KMS-11 (cell line): ENCODE data around the gene TBX5.

Experiments used
- H2AFZ ChIP-seq: fragments of 200-600 bp; sonication (generic); 2 replicates; pipeline ENCODE4 v1.6.1; 2016; ENCODE audit warnings: antibody characterized with exemption, mixed run types, low read depth
- H3K27ac ChIP-seq: fragments of 200-600 bp; sonication (generic); 2 replicates; pipeline ENCODE4 v1.6.1; 2016; ENCODE audit warnings: mild to moderate bottlenecking, mixed run types
- H3K27me3 ChIP-seq: fragments of 200-600 bp; sonication (generic); 2 replicates; pipeline ENCODE4 v1.6.1; 2017; ENCODE audit warnings: mild to moderate bottlenecking, low read depth, mixed run types, moderate library complexity; ENCODE audit not compliant: insufficient read depth
- H3K36me3 ChIP-seq: fragments of 200-600 bp; sonication (generic); 2 replicates; pipeline ENCODE4 v1.6.1; 2017; ENCODE audit warnings: mild to moderate bottlenecking, mixed run types; ENCODE audit not compliant: insufficient read depth
- H3K4me1 ChIP-seq: fragments of 200-600 bp; sonication (generic); 2 replicates; pipeline ENCODE4 v1.6.1; 2016; ENCODE audit warnings: mild to moderate bottlenecking, low read depth, mixed run types; ENCODE audit not compliant: poor library complexity, severe bottlenecking
- H3K4me2 ChIP-seq: fragments of 200-600 bp; sonication (generic); 2 replicates; pipeline ENCODE4 v1.7.0; 2016; ENCODE audit warnings: mild to moderate bottlenecking, mixed run types
- H3K4me3 ChIP-seq: fragments of 200-600 bp; sonication (generic); IDR thresholded peaks from 2 replicates; pipeline ENCODE4 v1.6.1; 2017; ENCODE audit warnings: low read depth, low read length, mixed read lengths; ENCODE audit not compliant: insufficient read depth
- H3K79me2 ChIP-seq: fragments of 200-600 bp; sonication (generic); 2 replicates; pipeline ENCODE4 v1.6.1; 2016; ENCODE audit warnings: low read depth, mixed run types; ENCODE audit not compliant: insufficient read depth
- H3K9ac ChIP-seq: fragments of 200-600 bp; sonication (generic); 2 replicates; pipeline ENCODE4 v1.6.1; 2016; ENCODE audit warnings: mild to moderate bottlenecking, mixed run types
- H4K20me1 ChIP-seq: fragments of 200-600 bp; sonication (generic); 2 replicates; pipeline ENCODE4 v1.6.1; 2016; ENCODE audit warnings: mild to moderate bottlenecking, mixed run types; ENCODE audit not compliant: insufficient read depth
- CTCF ChIP-seq: fragments of 200-600 bp; sonication (generic); conservative IDR thresholded peaks from 2 replicates; pipeline ENCODE4 v1.6.1; 2017; ENCODE audit warnings: low read depth, mild to moderate bottlenecking, antibody characterized with exemption, low read length, moderate library complexity, mixed read lengths

Gene TBX5

GRCh38 chr12:114415525-114415868, 9.6 kb upstream of the TBX5 start:
- Histone ChIP-seq H4K20me1 (no peaks in the 10 kb centered on the region), H3K79me2 (no peaks in the 10 kb centered on the region), H3K27me3 (no peaks in the 10 kb centered on the region), H3K36me3 (no peaks in the 10 kb centered on the region), H3K4me2 (no peak overlapping the region), H2AFZ (no peak overlapping the region), H3K4me3 (no peak overlapping the region), H3K9ac (no peak overlapping the region), H3K4me1 (no peaks in the 10 kb centered on the region), H3K27ac (no peak overlapping the region)
- no peak for TF ChIP-seq CTCF

- Histone ChIP-seq H3K4me3 (no peak overlapping the region), H3K4me2 (no peak overlapping the region), H3K27me3 (no peaks in the 10 kb centered on the region)
These were observed 9.1 kb upstream of the TBX5 start for GRCh38 chr12:114414866-114415524.

DNA sequence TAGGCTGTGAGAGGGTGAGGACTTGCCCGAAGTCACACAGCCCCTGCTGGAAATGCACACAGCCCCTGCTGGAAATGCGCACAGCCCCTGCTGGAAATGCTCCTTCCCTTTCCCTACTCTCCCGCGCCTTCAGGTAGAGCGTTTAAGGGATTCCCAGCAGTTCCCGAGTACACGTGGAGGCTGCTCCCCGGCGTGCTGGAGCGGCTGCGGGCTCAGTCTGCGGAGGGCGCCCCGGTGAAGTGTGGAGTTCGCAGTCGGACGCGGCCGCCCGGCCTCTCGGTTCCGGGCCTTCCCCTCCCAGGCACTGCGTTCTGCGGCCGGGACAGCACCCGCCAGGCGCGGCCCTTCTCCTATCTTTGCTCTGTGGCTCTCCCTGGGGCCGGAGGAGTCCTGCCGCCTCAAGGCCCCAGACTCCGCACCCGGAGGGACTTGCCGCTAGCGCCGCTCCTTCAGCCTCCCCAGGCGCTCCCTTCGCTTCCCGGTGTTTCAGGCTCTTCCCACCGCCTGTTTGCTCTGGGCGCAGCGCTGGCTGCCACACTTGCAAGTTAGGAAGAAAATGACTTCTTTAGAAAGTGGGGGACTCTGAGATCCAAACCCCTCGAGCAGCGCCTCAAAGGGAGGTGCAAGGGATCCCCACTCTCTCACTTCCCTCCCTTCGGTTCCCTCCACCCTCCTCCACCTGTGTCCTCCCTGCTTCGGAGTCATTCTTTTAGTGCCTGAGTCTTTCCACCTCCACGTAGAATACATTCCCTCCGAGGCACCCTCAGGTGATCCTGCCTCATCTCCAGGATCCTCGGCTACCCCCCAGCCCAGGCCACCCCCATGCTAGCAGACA, 8.3 kb upstream of the TBX5 start:
- Histone ChIP-seq H3K9ac (no peak overlapping the region), H3K27ac (no peak overlapping the region), H3K4me3 (no peak overlapping the region), H3K4me1 (no peaks in the 10 kb centered on the region), H2AFZ (no peak overlapping the region), H3K4me2 (no peak overlapping the region), H3K79me2 (no peaks in the 10 kb centered on the region), H3K36me3 (no peaks in the 10 kb centered on the region), H3K27me3 (no peaks in the 10 kb centered on the region), H4K20me1 (no peaks in the 10 kb centered on the region)
- no peak for TF ChIP-seq CTCF

More at GRCh38 chr12:114414866-114415524, 9.1 kb upstream of the TBX5 start:
- TF ChIP-seq CTCF = no peak
- Histone ChIP-seq H3K79me2 (no peaks in the 10 kb centered on the region), H3K9ac (no peak overlapping the region), H4K20me1 (no peaks in the 10 kb centered on the region), H3K36me3 (no peaks in the 10 kb centered on the region), H3K4me1 (no peaks in the 10 kb centered on the region), H3K27ac (no peak overlapping the region), H2AFZ (no peak overlapping the region)

DNA sequence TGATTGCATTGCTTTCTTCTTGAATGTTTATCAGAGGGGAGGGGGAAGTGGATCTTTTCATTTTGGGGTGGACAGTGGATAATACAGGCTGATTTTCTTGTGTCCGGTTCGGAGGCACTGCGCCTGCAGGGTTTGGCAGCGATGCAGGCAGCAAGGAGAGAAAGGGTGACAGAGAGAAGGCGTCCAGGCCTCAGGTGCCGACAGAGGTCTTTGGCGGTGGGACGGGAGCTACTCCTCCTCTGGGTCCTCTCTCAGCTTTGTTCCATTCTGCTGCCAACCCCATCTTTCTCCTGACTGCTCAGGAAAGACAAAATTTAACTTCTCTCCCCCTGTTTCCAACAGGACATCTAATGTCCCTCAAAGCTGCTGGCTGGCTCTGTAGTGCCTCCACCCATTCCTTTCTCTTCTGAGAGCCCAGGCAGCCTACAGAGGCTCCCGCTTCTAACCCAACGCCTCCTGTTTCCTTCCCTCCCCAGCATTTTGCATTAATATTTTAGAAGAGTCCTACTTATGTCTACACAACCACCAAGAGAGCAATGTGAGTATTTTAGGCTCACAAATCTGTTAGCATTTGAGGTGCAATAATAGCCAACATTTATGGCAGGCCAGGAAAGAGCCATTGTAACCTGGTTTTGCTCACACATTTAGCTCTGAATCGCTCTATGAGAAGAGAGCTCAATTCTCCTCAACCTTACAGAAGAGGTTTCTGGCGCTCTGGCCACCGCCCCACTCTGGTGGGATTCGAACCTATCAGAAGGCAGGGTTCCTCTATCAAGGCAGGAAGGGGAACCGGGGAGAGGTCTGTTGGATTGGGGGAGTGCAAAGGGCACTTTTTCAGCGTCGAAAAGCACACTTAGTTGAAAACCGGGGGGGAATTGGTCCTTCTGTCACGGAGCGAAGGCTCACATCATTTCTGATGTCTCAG, 7.1 kb upstream of the TBX5 start:
- Histone ChIP-seq H4K20me1 (no peaks in the 10 kb centered on the region), H3K4me3 (no peak overlapping the region), H2AFZ (no peak overlapping the region), H3K4me1 (no peaks in the 10 kb centered on the region), H3K36me3 (no peaks in the 10 kb centered on the region), H3K27me3 (no peaks in the 10 kb centered on the region), H3K9ac (no peak overlapping the region), H3K79me2 (no peaks in the 10 kb centered on the region), H3K4me2 (no peak overlapping the region), H3K27ac (no peak overlapping the region)
- TF ChIP-seq CTCF = no peak
